ENCODE data around the gene PRSS12. TPM values are rescaled to one million over a fixed set of nuclear protein-coding genes. Genes with fewer than 3 reads are reported as not detected.

Gene PRSS12
- total RNA-seq, 1 experiment from 2014 or later: 5.4 TPM

DNA sequence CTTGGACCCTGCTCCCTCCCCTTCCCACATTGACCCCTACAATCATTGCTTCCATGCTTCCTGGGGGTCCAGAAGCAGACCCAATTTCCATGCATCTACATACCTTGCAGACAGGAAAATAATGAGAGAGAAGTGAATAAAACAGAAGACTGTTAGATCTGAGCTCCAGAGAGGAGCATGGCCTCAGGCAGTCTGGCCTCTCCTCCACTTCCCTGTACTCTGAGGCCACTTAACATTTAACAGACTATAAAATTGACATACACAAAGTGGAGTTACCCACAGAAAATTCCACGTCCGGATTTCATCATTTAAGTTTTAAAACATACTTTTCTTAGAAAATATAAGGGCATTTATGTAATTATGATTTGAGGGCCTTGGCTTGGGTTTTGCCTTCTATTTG lies 2.1 kb upstream of the PRSS12 start:
- Histone ChIP-seq H3K27ac (ENCODE audit: insufficient read length, low read depth, low read length) (no peak overlapping the region), H4K91ac (ENCODE audit: insufficient read length, low read depth, low read length) (no peak overlapping the region), H2BK15ac (ENCODE audit: low read depth, low read length) (no peak overlapping the region), H3K14ac (ENCODE audit: insufficient read depth, low read length) (no peak overlapping the region), H2BK120ac (ENCODE audit: low read depth, low read length, poor library complexity, severe bottlenecking) (no peak overlapping the region), H3K23ac (ENCODE audit: insufficient read length, low read depth, low read length) (no peak overlapping the region), H3K23me2 (ENCODE audit: insufficient read length, low read depth, low read length, poor library complexity, severe bottlenecking) (peaks cover 12% of the 10 kb centered on the region), H3K56ac (ENCODE audit: insufficient read length, low read depth, low read length) (no peak overlapping the region), H4K8ac (replicated peaks; ENCODE audit: insufficient read length, low read depth, low read length) (no peak overlapping the region), H2BK20ac (ENCODE audit: low read depth, low read length, poor library complexity, severe bottlenecking) (no peak overlapping the region), H3K9ac (ENCODE audit: extremely low read depth, insufficient read length, low read length) (no peak overlapping the region), H3K18ac (ENCODE audit: insufficient read length, low read depth, low read length) (no peak overlapping the region), H2AFZ (ENCODE audit: low read length) (no peak overlapping the region), H4K20me1 (ENCODE audit: control insufficient read depth, insufficient read depth, insufficient read length) (no peaks in the 10 kb centered on the region), H3K4me2 (ENCODE audit: insufficient read depth, insufficient read length, low read length) (no peak overlapping the region), H3K79me2 (ENCODE audit: insufficient read depth, low read length) (no peaks in the 10 kb centered on the region), H3K27me3 (ENCODE audit: insufficient read depth, low read length) (peaks cover 4% of the 10 kb centered on the region; the same call in 1 of the 2 replicates), H4K5ac (ENCODE audit: insufficient read length, low read depth, low read length) (no peak overlapping the region), H3K4ac (ENCODE audit: low read depth, low read length) (no peak overlapping the region), H3K79me1 (ENCODE audit: insufficient read depth, low read depth, low read length, poor library complexity, severe bottlenecking) (no peaks in the 10 kb centered on the region), H2AK5ac (ENCODE audit: insufficient read length, low read length) (no peak overlapping the region), H3T11ph (ENCODE audit: low read length) (no peak overlapping the region), H2BK5ac (ENCODE audit: insufficient read length, low read length) (no peak overlapping the region), H2BK12ac (ENCODE audit: insufficient read length, low read depth, low read length) (no peak overlapping the region), H3K4me1 (ENCODE audit: insufficient read depth, low read length) (no peaks in the 10 kb centered on the region; the same call in none of the 2 replicates), H3K9me3 (ENCODE audit: control insufficient read depth, low read depth, low read length) (no peaks in the 10 kb centered on the region)
- H3K4me1 Mint-ChIP-seq: peaks cover 19 to 21% of the 10 kb centered on the region in 2 experiments
- H3K9me3 Mint-ChIP-seq: no peaks in the 10 kb centered on the region; a peak in 1 of 5 replicates
- no peaks in the 10 kb centered on the region; a peak in 1 of 7 replicates for H3K36me3 Mint-ChIP-seq (ENCODE audit: insufficient read depth in 1 of 3, low read depth in 3 of 3)
- WGBS (ENCODE audit: extremely low coverage, insufficient read length, low lambda C conversion rate): no CpG with 5 or more reads among the region's 2 CpGs
- no peak overlapping the region for H3K27ac Mint-ChIP-seq
- no peak for DNase-seq
- TF ChIP-seq, protein P1, sequence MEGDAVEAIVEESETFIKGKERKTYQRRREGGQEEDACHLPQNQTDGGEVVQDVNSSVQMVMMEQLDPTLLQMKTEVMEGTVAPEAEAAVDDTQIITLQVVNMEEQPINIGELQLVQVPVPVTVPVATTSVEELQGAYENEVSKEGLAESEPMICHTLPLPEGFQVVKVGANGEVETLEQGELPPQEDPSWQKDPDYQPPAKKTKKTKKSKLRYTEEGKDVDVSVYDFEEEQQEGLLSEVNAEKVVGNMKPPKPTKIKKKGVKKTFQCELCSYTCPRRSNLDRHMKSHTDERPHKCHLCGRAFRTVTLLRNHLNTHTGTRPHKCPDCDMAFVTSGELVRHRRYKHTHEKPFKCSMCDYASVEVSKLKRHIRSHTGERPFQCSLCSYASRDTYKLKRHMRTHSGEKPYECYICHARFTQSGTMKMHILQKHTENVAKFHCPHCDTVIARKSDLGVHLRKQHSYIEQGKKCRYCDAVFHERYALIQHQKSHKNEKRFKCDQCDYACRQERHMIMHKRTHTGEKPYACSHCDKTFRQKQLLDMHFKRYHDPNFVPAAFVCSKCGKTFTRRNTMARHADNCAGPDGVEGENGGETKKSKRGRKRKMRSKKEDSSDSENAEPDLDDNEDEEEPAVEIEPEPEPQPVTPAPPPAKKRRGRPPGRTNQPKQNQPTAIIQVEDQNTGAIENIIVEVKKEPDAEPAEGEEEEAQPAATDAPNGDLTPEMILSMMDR (conservative IDR thresholded peaks at IDR 0.05): no peak
- H3K4me3 Mint-ChIP-seq: no peak overlapping the region
- H3K27me3 Mint-ChIP-seq (ENCODE audit: low read depth): peaks cover 46% of the 10 kb centered on the region
